NCI-H1694 treated with DMSO at 0.1 percent for 48 hours (cell line): ENCODE measurements around the gene CELA2B.
A peak's percentile ranks its signal among the peaks of the same experiment; 100 is the strongest.

ENCODE experiments used
- DNase-seq: peaks from one replicate; lab custom pipeline; 2025; lab: John Stamatoyannopoulos, UW

The CELA2B gene

GRCh38 chr1:15526021-15526489 lies 50.2 kb downstream of the CELA2B start:
- DNase-seq: no peak

GRCh38 chr1:15526490-15527339 lies 50.8 kb downstream of the CELA2B start, which contains the start of gene DNAJC16:
Gene DNAJC16, plus strand, starts transcription at chr1:15526848. Its CDS starts 2,258 bp downstream, at chr1:15529106.
- peak; percentile 99 for DNase-seq

GRCh38 chr1:15531003-15531402 lies 55.1 kb downstream of the CELA2B start:
- DNase-seq: no peak

GRCh38 chr1:15531682-15532081 lies 55.8 kb downstream of the CELA2B start:
- DNase-seq: no peak

DNA sequence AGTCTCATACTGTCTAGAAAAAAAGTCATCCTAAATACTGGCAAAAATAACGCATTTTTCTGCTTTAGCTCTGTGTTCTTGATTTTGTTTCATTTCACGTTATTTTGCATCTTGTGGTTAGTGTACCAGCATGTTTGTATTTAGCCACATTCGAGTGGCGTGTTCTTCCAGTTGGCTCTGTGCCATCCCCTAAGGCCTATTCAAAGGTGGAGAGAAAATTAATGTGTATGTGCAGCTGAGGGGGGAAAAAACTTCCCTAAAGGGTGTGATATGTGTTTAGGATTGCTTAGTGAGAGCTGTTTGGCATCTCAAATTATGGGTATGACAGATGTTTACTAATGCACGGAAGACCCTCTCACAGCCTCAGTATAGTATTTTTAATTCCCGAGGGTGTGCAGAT lies 62.9 kb downstream of the CELA2B start:
- DNase-seq: peak; percentile 12

GRCh38 chr1:15540186-15540585 lies 64.3 kb downstream of the CELA2B start:
- no peak for DNase-seq
